ENCODE data around the gene NOL4.

DNA sequence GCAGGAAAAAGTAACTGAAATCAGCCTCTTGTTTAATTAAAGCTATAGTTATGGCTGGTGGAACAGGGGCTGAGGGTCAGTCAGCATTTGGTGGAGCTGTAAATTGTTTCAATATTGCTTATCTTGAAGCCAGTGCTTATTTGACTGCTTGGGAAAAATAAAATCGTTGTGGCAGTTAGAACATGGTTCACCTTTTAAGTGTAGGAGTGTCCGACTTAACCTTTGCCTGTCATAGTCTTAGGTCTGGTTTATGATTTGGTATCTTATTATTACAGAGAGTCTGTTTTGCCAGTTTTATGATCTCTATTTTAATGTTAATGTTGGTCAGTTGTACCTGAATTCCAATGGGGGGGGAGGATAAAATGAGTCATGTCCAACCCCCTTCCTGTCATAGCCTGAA, 27.2 kb upstream of the NOL4 start:
- no peak for TF ChIP-seq CTCF (IDR thresholded peaks at IDR 0.05)
- no peak for TF ChIP-seq POLR2AphosphoS5 (IDR thresholded peaks at IDR 0.05)

Measured in sigmoid colon (tissue), 4 donors.